IMR-90 (cell line): ENCODE results near the gene IFI27L2. TPM values are rescaled to one million over a fixed set of nuclear protein-coding genes. Genes with fewer than 3 reads are reported as not detected.

Experiments
- ATAC-seq: fragments of 200-7000 bp; cut with Tn5 transposase; 2 replicates; pipeline ENCODE4 v1.9.1; 2020; ENCODE audit warnings: low read depth, mild to moderate bottlenecking, moderate library complexity
- BruUV-seq: library from RNA; stranded (reverse); fragments of 400-500 nt; replicated peaks from 2 replicates; lab custom pipeline; 2021; lab: Mats Ljungman, UMichigan
- CTCF ChIA-PET: fragments of 300-600 bp; formaldehyde crosslinking; extraction: SDS; loops from one replicate; lab custom pipeline; 2021; ENCODE audit warnings: antibody characterized with exemption; lab: Yijun Ruan, JAX
- POLR2A ChIA-PET: fragments of 300-600 bp; sonication (Branson Sonifier 250); formaldehyde crosslinking; loops from one replicate; lab custom pipeline; 2022; ENCODE audit warnings: antibody characterized with exemption; ENCODE audit not compliant: unreplicated experiment; lab: Charles Lee
- DNase-seq: peaks from one replicate; pipeline ENCODE4 v3.0.0; 2013
- H2AFZ ChIP-seq: replicated peaks from 2 replicates; pipeline ENCODE3; 2013; ENCODE audit warnings: low read length, mild to moderate bottlenecking; ENCODE audit not compliant: poor library complexity
- H2AK5ac ChIP-seq: 2 replicates; pipeline ENCODE4 v1.6.1; 2013; ENCODE audit warnings: low read depth, low read length, inconsistent platforms
- H2AK9ac ChIP-seq: replicated peaks from 2 replicates; pipeline ENCODE3; 2013; ENCODE audit warnings: mild to moderate bottlenecking, low read depth, low read length, moderate library complexity; ENCODE audit not compliant: poor library complexity
- H2BK120ac ChIP-seq: 2 replicates; pipeline ENCODE4 v1.6.1; 2013; ENCODE audit warnings: low read depth, low read length, inconsistent platforms
- H2BK15ac ChIP-seq: 3 replicates; pipeline ENCODE4 v1.6.1; 2013; ENCODE audit warnings: low read depth, low read length, inconsistent platforms
- H2BK20ac ChIP-seq: 2 replicates; pipeline ENCODE4 v1.6.1; 2013; ENCODE audit warnings: low read depth, mild to moderate bottlenecking, inconsistent platforms, low read length, moderate library complexity
- H2BK5ac ChIP-seq: 2 replicates; pipeline ENCODE4 v1.6.1; 2013; ENCODE audit warnings: mild to moderate bottlenecking, low read depth, low read length, inconsistent platforms; ENCODE audit not compliant: poor library complexity, severe bottlenecking
- H3K14ac ChIP-seq: replicated peaks from 2 replicates; pipeline ENCODE4 v1.6.1; 2013; ENCODE audit warnings: low read depth, low read length, inconsistent platforms
- H3K18ac ChIP-seq: 2 replicates; pipeline ENCODE4 v1.6.1; 2013; ENCODE audit warnings: low read depth, low read length, control low read depth
- H3K23ac ChIP-seq: 2 replicates; pipeline ENCODE4 v1.6.1; 2013; ENCODE audit warnings: low read depth, low read length, inconsistent platforms
- H3K27ac ChIP-seq: 2 replicates; pipeline ENCODE4 v1.5.1; 2013; ENCODE audit warnings: mild to moderate bottlenecking, control low read depth, low read length; ENCODE audit not compliant: insufficient read depth
- H3K27me3 ChIP-seq: 2 replicates; pipeline ENCODE4 v1.6.1; 2013; ENCODE audit warnings: low read length; ENCODE audit not compliant: control insufficient read depth, insufficient read depth
- H3K36me3 ChIP-seq: 2 replicates; pipeline ENCODE4 v1.6.1; 2013; ENCODE audit warnings: low read length, mixed read lengths; ENCODE audit not compliant: control insufficient read depth, insufficient read depth
- H3K4ac ChIP-seq: 2 replicates; pipeline ENCODE4 v1.6.1; 2013; ENCODE audit warnings: low read depth, low read length, inconsistent platforms
- H3K4me1 ChIP-seq: 2 replicates; pipeline ENCODE4 v1.6.1; 2013; ENCODE audit warnings: low read length, mixed read lengths; ENCODE audit not compliant: control insufficient read depth, insufficient read depth
- H3K4me2 ChIP-seq: 2 replicates; pipeline ENCODE4 v1.6.1; 2013; ENCODE audit warnings: low read depth, mild to moderate bottlenecking, control low read depth, low read length, moderate library complexity
- H3K4me3 ChIP-seq: 2 replicates; pipeline ENCODE4 v1.5.1; 2013; ENCODE audit warnings: low read depth, mild to moderate bottlenecking, control low read depth, low read length, moderate library complexity; ENCODE audit not compliant: insufficient read depth
- H3K56ac ChIP-seq: 2 replicates; pipeline ENCODE4 v1.6.1; 2013; ENCODE audit warnings: low read length, inconsistent platforms; ENCODE audit not compliant: insufficient read depth; ENCODE audit errors: extremely low read depth
- H3K79me1 ChIP-seq, 2 experiments: 2 replicates each; pipeline ENCODE4 v1.6.1; 2013; ENCODE audit warnings: low read length in 2 of 2, inconsistent platforms in 1 of 2, low read depth in 1 of 2
- H3K9ac ChIP-seq: 2 replicates; pipeline ENCODE4 v1.6.1; 2013; ENCODE audit warnings: low read depth, low read length, control low read depth
- H3K9me1 ChIP-seq: 2 replicates; pipeline ENCODE4 v1.6.1; 2013; ENCODE audit warnings: low read length, inconsistent platforms; ENCODE audit not compliant: insufficient read depth
- H3K9me3 ChIP-seq: 2 replicates; pipeline ENCODE4 v1.6.1; 2013; ENCODE audit warnings: low read length; ENCODE audit not compliant: control insufficient read depth, insufficient read depth
- H4K20me1 ChIP-seq: 2 replicates; pipeline ENCODE4 v1.6.1; 2013; ENCODE audit warnings: low read length, inconsistent platforms; ENCODE audit not compliant: insufficient read depth
- H4K5ac ChIP-seq: 2 replicates; pipeline ENCODE4 v1.6.1; 2013; ENCODE audit warnings: mild to moderate bottlenecking, low read depth, low read length, control low read depth
- H4K8ac ChIP-seq, 2 experiments: 2 replicates each; pipeline ENCODE4 v1.6.1; 2013; ENCODE audit warnings: low read depth in 2 of 2, low read length in 2 of 2, control low read depth in 1 of 2, inconsistent platforms in 1 of 2
- H4K91ac ChIP-seq: 2 replicates; pipeline ENCODE4 v1.6.1; 2013; ENCODE audit warnings: low read depth, low read length, inconsistent platforms; ENCODE audit not compliant: insufficient read depth
- CEBPB ChIP-seq: IDR thresholded peaks from 2 replicates; pipeline ENCODE4 v1.6.1; 2012; ENCODE audit warnings: low read depth, low read length, improper control_type of control experiment
- WGBS, 2 experiments: methylation state at CpG; one replicate each; pipeline versions ENCODE4 v1.1.5 to v1.1.7; 2013; ENCODE audit warnings: missing lambda C conversion rate in 2 of 2; ENCODE audit not compliant: insufficient read length in 1 of 2; ENCODE audit errors: extremely low coverage in 2 of 2; 5-methylcytosine and 5-hydroxymethylcytosine counted together
- dilution Hi-C: fragments of 300-500 bp; cut with HindIII; formaldehyde crosslinking; loops from one replicate; pipeline ENCODE4 v1.14.3; 2018; ENCODE audit warnings: low sequenced_read_pairs; ENCODE audit not compliant: unreplicated experiment
- in situ Hi-C: fragments of 300-500 bp; cut with MboI; formaldehyde crosslinking; loops from 3 replicates; pipeline ENCODE4 v1.14.3; 2019; ENCODE audit warnings: low sequenced_read_pairs, inconsistent platforms, mixed read lengths
- intact Hi-C: fragments of 100-400 bp; cut with micrococcal nuclease; formaldehyde crosslinking; loops from 2 replicates; pipeline ENCODE4 v1.10.0; 2022
- polyA plus RNA-seq, 3 experiments: library from polyadenylated mRNA; depleted of rRNA; stranded (reverse); fragments of >200 nt; gene quantifications; 2 replicates each; pipeline ENCODE4 v1.2.3, GENCODE V29; 2012; ENCODE audit warnings: low replicate concordance in 1 of 3
- total RNA-seq: library from RNA; depleted of rRNA; stranded (reverse); fragments of >200 nt; gene quantifications from 2 replicates; pipeline ENCODE4 v1.2.3, GENCODE V29; 2012

IFI27L2 gene
- total and polyA plus RNA-seq, 2 of the 4 experiments (the other 2 are of a cell fraction) = 43.0 to 187 TPM

DNA sequence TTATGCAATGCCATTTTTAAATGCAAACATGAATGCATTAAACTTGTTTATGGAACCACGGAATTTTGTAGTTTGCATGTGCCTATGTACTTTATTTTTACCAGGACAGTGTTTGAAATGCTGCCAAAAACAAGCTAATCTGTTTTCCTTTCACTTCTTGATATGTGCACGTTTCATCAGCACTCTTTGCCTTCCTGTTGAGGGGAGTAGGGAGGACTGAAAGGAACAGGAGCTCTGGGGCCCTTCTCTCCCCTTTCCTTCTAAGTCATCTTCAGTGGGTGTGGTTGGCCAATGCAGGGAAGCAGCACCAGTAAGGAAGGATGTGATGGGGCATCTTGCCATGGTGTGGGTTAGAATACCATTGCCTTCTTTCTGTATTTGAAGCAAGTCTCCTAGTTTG lies 32.6 kb upstream of the IFI27L2 start:
- Histone ChIP-seq H2AK5ac (no peak overlapping the region), H3K23ac (no peak overlapping the region), H2BK20ac (no peak overlapping the region), H3K4ac (no peak overlapping the region), H3K27ac (no peak overlapping the region), H3K27me3 (peaks cover 39% of the 10 kb centered on the region), H4K5ac (no peak overlapping the region), H3K18ac (no peak overlapping the region), H3K4me2 (no peak overlapping the region; the same call in 1 of the 2 replicates), H4K8ac (no peak overlapping the region), H3K4me1 (peaks cover 3% of the 10 kb centered on the region; the same call in 1 of the 2 replicates), H4K20me1 (no peaks in the 10 kb centered on the region), H3K9me1 (no peaks in the 10 kb centered on the region; the same call in 1 of the 2 replicates), H3K56ac (no peak overlapping the region), H3K4me3 (no peak overlapping the region), H3K14ac (no peak overlapping the region), H2AK9ac (no peak overlapping the region), H4K91ac (no peak overlapping the region), H2BK120ac (no peak overlapping the region), H3K36me3 (no peaks in the 10 kb centered on the region), H2BK15ac (no peak overlapping the region), H3K9me3 (no peaks in the 10 kb centered on the region), H2AFZ (no peak overlapping the region), H3K79me1 (no peaks in the 10 kb centered on the region), H3K9ac (no peak overlapping the region), H2BK5ac (no peak overlapping the region)
- in situ Hi-C loops = no loop called here
- ChIA-PET CTCF (interaction anchor here (1.0 to 1.9 kb wide), 2 partner anchors 21 to 25 kb away, joined by 3 to 6 read pairs; no protein-coding TSS in a partner anchor), POLR2A (no interaction called here)
- intact Hi-C loops = no loop called here
- dilution Hi-C loops = no loop called here
- no peak for TF ChIP-seq CEBPB
- no peak for DNase-seq
- no peak for ATAC-seq
- no CpG with 5 or more reads among the region's 2 CpGs for WGBS, 2 experiments
- BruUV-seq = no TSS peak
